NCI-H146 treated with DMSO at 0.1 percent for 48 hours (cell line): Measurements from ENCODE around the gene OCRL.

Experiments used
- DNase-seq: peaks from one replicate; lab custom pipeline; 2025; ENCODE audit not compliant: unreplicated experiment; lab: John Stamatoyannopoulos, UW

OCRL gene

DNA sequence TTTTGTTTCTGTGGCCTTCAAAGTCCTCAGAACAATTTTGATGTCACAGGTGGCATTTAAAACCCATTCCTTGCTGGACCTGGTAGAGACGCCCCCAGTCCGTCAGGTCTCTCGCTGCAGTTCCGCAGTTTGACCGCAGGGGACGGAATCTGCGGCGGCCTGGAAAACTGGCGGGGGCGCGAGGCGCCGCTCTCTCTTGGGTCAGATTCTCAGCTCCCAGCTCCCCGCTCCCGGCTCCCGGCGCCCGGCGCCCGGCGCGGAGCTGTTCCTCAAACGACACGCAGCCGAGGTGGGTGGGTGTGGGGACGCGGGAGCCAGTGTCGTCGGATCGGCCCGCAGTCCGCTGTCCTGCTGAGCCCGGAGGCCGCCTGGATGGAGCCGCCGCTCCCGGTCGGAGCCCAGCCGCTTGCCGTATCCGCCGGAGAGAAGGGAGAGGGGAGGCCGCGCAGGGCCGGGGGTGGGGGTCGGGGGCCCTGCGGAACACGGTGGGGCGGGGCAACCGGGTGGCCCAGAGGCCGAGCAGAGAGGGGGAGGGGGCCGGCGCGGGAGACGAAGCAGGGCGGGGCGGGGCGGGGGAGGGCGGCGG lies at the start of gene OCRL:
OCRL (plus strand) TSS at position 192 of the 586 bp plus-strand sequence; CDS start at position 373, 181 bp downstream.
- peak; percentile 59 for DNase-seq

DNA sequence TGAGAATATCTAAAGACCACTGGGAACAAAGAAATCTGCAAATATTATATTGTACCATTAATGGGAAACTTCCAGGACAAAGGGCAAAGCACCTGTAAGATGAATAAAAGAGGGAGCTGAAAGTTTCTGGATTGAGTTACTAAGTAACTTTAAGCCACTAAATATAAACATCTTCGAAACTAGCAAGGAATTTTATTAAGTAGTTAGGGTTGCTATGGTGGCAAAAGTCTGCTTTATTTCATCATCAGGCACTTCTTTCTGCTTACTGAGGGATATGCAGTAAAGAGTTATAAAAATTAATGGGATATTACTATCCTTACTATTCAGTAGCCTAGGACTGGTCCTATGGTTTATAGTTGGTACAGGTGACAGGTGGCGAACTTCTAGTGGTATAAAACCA lies 49.7 kb upstream of the OCRL start:
- DNase-seq = no peak

GRCh38 chrX:129493643-129494042 lies 46.4 kb upstream of the OCRL start:
- DNase-seq = no peak

GRCh38 chrX:129494887-129495286 lies 45.2 kb upstream of the OCRL start:
- DNase-seq = no peak

DNA sequence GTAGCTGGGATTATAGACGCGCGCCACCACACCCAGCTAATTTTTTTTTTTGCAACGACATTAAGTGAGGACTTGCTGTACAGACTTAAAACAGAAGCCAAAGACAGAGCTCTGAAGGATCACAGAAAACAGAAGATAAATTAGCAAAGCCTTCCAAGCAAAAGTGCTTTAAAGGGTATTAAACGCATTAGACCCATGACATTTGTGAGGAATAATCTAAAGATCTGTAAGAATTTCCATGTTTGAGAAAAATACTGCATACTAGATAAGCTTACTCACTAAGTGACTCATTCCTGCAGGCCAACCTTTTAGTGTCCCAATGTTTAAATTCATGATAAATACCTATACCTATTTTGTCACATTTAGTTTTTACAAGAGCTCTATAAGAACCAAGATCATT lies 44.2 kb upstream of the OCRL start:
- no peak for DNase-seq

DNA sequence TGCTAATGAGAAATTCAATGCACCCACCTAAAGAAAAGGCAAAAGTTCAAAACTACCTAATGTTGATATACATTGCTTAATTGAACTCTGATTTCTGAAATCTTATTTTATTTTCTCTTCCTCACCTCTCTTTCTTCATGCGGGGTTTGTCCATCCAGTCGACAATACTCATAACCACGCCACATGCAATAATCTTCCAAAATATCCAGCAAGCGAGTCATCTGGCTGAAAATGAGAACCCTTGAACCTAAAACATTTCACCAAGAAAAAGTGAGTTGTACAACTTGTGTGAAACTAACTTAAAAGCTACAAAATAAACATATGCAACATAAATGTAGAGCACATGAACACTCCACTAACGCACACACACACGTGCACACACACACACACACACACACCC lies 43.4 kb upstream of the OCRL start:
- DNase-seq = no peak

- no peak for DNase-seq
Measured at GRCh38 chrX:129497146-129497843, 42.8 kb upstream of the OCRL start.

- no peak for DNase-seq
Measured at GRCh38 chrX:129510331-129510730, 29.7 kb upstream of the OCRL start.

GRCh38 chrX:129511689-129512088 lies 28.4 kb upstream of the OCRL start:
- no peak for DNase-seq

DNA sequence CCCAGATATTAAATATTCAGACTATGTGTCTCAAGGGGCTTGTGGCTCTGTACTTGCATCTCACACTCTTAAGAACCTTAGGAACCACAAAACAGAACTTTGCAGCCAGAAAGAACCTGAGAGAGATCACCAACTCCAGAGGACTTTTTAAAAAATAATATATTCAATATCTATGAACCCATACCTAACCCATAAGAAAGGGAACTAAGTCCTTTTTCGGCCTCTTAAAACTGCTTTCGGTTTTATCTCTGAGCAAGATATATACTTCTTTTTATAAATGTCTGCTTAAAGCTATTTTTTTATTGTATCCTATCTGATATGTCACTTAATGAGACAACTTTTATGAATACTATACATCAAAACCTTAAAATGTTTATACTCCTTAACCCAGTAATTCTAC lies 27.6 kb upstream of the OCRL start:
- DNase-seq = no peak

DNA sequence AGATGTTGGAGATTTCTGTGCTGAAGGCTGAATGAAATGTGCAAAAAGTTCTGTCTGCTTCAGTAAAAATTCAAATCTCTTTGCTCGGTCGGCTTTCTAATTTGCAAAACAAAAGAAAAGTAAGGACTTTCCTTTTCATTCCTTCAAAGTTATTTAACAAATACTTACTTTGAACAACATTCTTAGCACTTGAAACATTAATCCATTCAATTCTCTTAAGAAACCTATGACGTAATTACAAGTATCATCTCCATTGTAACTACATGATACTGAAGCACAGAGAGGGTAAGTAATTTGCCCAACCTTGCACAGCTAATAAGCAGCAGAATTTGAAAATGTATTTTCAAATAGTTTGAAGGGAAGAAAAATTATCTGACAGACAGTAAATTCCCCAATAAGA lies 23.7 kb upstream of the OCRL start:
- DNase-seq = no peak

- no peak for DNase-seq
Measured at GRCh38 chrX:129520151-129520550, 19.9 kb upstream of the OCRL start.

GRCh38 chrX:129522184-129523078 lies 17.6 kb upstream of the OCRL start:
- DNase-seq = peak; percentile 30

- peak; percentile 31 for DNase-seq
Measured at GRCh38 chrX:129523079-129523911, 16.8 kb upstream of the OCRL start, which contains the start of gene SMARCA1. Gene SMARCA1, minus strand, starts transcription at chrX:129523490. Its CDS starts 120 bp downstream, at chrX:129523370.

- no peak for DNase-seq
Measured at GRCh38 chrX:129524250-129524850, 15.7 kb upstream of the OCRL start.

DNA sequence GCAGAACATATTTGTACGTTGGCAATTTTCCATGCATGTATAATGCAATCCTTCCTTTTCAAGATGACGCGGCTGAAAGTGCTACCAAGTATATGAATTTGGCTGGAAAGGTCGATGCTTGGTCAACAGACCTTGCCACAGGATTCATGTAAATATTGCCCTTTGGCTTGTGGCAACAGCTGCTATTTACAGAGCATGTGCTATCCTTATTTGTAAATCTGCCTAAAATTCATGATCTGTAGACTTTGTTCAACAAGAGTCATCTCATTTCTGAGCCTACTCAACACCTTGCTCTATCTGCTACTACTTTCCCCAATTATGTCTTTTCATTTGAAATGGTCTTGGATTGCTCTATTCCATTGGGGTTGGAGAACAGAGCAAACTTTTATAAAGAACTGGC lies 14.9 kb upstream of the OCRL start:
- peak; percentile 16 for DNase-seq

DNA sequence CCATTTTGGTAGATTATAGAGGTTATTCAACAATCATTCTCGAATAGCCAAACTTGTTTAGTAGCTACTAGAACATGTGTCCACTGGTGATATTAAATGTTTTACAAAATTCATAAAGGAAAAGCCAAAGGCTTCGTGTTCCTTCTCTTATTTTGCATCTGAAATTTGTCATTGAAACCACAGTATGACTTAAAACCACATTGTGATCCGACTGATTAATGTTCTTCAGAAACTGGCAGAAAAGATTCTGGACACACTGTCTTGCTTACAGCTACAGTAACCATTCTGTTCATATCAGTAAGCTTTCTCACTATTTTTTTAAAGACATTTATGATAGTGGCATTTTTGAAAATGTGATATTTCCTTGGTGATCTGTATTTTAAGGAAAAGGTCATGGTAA lies 14.2 kb upstream of the OCRL start:
- DNase-seq = no peak

- DNase-seq = no peak
Measured at GRCh38 chrX:129529685-129530281, 10.3 kb upstream of the OCRL start.

DNA sequence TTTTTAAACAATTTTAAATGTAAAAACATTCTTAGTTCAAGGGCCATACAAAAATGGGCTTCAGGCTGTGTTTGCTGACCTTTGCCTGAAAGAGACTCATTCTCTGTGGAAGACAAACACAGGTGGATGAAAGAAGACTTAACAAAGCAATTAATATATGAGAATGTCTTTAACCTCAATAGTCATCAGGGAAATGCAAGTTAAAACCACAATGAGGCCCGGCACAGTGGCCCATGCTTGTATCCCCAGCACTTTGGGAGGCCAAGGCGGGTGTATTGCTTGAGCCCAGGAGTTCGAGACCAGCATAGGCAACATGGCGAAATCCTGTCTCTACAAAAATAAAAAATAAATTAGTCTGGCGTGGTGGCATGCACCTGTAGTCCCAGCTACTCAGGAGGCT lies 9.6 kb upstream of the OCRL start:
- DNase-seq = peak; percentile 3

DNA sequence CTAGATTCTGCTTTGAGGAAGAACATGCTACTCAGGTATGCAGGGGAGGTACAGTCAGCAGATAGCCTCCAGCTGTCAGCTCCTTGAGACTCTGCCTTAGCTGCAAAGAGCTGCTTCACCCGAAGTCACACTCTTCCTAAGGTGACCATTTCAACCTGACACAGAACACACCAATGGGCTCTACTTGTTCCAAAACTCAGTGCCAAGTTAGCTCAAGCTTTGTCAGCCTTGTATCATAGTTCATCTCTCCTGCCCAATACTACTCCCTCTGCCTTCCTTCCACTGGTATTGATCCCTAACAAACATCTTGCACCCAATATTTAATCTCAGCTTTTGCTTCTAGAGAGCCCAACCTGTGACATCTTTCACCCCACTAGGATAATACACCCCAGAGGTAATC lies 8.9 kb upstream of the OCRL start:
- DNase-seq = no peak
